GM19372 (cell line): ENCODE data around the gene FBLIM1.

Source experiments
- ATAC-seq: cut with Tn5 transposase; IDR thresholded peaks from one replicate; pipeline ENCODE4 v1.9.1; 2021; ENCODE audit warnings: mild to moderate bottlenecking, low read depth, moderate library complexity; ENCODE audit not compliant: unreplicated experiment

The FBLIM1 gene

DNA sequence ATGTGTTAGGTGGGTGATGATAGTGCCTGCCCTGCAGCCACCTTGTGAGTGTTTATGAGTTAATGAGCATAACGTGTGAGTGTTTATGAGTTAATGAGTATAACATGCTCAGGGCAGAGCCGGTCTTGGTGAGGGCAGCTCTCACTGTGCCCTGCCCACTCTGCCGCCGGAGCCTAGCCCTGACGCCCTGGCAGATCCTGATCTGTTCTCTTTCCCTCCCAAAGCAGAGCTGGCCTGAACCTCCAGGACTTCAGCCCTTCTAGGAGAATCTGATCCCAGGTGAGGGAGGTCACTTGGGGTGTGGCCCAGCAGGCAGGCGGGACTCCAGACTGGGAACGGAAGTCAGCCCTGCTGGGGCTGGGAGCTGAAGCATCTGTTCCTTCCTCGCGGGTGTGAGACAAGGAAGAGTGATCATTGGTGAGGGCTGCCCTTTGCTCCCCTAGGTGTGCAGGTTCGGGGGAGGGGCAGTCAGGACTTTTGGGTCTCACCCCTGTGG lies 5.7 kb downstream of the FBLIM1 start:
- ATAC-seq: no peak

DNA sequence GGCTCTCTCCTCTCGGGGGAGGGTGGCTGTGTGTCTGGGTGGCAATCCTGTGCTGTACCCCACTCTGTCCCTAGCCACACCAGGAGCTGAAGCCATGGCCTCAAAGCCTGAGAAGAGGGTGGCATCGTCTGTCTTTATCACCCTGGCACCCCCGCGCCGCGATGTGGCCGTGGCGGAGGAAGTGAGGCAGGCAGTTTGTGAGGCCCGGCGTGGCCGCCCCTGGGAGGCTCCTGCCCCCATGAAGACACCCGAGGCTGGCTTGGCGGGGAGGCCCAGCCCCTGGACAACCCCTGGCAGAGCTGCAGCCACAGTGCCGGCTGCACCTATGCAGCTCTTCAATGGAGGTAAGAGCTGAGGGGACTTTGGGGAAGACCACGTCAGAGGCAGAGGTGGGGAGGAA lies 6.3 kb downstream of the FBLIM1 start:
- ATAC-seq: no peak

DNA sequence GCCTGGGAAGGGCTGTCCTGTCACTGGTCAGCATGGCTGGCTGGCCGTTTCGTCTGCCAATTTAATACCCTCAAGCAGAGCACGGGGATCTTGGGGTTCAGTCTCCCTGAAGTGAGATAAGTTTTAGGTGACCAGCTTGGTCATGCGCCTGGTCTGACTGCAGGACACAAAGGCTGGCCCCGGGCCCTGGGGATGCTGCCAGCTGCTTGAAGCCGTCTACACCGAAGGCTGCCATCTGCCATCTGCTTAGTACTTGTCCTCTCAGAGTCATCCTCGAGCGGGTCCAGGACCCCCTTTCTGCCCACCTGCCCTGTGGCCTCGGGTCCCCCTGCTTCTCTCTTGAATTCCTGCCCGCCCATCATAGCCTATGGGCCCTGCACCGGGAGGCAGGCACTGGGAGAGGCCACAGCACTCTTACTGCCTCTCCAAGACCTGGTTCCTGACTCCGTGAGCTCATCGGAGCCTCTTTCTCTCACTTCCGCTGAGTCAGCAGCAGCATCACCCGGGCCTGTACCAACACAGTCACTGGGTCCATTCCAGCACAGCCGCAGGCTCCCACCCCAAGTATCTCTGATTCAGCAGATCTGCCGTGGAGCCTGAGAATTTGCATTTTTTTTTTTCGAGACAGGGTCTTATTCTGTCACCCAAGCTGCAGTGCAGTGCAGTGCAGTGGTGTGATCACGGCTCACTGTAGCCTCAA lies 7.0 kb downstream of the FBLIM1 start:
- ATAC-seq: no peak

DNA sequence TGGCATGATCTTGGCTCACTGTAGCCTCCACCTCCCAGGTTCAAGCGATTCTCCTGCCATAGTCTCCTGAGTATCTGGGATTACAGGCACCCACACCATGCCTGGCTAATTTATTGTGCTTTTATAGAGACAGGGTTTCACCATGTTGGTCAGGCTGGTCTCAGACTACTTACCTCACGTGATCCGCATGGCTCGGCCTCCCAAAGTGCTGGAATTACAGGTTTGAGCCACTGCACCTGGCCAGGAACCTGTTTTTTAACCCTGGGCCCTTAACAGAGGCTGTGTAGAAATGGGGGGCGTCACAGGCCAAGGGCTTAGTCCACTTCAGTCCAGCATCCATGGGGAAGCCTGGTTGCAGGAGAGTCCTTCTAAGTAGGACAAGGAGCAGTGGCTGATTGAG lies 9.3 kb downstream of the FBLIM1 start:
- no peak for ATAC-seq

DNA sequence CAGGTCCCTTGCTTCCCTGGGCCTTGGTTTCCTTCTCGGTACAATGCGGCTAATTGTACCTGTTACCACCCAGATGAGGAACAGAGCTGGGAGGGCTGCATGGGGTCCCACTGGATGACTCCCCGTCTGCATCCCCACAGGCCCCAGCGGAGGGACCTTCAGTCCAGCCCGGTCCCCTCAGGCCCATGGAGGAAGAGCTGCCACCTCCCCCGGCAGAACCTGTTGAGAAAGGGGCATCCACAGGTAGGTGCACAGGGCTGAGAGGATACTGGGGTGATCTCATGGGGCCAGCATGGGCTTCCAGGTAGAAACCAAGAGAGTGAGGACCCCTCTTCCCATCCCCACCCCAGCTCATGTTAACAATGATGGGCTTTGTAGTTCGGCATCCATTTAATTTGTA lies 9.8 kb downstream of the FBLIM1 start:
- no peak for ATAC-seq

DNA sequence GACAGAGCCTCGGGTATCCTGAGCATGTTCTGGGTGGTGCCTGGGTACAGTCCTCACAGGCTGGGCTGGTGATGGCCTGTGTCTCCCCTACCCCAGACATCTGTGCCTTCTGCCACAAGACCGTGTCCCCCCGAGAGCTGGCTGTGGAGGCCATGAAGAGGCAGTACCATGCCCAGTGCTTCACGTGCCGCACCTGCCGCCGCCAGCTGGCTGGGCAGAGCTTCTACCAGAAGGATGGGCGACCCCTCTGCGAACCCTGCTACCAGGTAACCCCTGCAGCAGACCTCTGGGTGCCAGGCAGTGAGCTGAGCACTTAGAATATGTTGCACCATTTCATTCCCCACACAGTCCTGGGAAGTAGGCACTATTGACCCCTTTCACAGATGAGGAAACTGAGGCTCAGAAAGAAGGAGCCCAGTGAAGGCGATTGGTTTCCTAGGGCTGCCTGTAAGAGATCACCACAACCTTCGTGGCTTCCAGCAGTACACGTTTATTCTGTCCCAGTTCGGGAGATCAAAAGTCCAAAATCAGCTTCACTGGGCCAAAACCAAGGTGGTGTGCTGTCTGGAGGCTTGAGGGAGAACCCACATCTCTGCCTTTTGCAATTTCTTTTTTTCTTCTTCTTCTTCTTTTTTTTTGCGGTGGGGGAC lies 11.8 kb downstream of the FBLIM1 start:
- no peak for ATAC-seq

DNA sequence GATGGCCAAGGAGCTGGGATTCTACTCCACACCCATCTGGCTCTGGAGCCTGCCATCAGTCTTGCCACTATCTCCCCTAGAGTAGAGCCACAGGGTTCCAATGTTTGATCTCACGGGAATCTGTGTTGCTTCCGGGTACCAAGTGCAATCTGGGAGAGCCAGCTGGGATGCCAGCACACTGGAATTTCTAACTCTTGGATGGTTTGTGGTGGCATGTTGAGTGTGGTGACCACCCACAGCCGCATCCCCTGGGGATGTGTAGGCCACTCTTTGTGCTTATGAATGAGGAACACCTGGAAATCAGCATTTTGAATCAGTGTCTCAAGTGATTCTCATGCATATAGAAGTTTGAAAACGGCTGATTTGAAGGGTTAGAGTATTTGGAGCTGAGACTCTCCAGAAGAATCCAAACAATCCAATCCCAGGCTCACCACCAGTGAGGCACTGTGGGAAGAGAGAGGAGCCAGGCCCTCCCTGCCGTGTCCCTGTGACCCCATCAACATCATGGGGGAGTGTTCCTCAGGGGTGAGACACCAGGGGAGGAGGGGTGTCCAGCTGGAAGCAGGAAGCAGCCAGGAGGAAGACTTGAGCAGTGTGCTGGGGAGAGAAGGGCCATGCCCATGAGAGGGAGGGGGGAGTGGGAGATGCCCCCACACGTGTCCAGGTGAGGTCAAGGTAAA lies 13.4 kb downstream of the FBLIM1 start:
- ATAC-seq: no peak

DNA sequence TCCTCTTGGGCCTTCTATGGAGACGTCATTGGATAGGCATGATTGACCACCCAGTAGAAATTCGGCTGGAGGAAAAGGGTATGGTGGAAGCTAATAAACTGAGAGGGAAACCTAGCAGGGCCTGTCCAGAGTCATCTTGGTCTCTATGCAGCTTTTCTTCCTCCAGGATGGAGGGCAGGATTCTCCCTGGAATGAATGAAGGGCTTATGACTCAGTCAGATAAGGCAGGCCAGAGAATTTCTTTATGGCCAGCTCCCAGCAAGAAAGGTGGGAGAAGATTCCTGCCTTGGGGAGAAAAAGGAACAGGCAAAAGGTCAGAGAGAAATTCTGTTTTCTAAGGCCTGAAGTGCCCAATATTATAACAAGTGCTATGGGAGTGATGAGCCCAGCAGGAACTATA lies 17.1 kb downstream of the FBLIM1 start:
- no peak for ATAC-seq

DNA sequence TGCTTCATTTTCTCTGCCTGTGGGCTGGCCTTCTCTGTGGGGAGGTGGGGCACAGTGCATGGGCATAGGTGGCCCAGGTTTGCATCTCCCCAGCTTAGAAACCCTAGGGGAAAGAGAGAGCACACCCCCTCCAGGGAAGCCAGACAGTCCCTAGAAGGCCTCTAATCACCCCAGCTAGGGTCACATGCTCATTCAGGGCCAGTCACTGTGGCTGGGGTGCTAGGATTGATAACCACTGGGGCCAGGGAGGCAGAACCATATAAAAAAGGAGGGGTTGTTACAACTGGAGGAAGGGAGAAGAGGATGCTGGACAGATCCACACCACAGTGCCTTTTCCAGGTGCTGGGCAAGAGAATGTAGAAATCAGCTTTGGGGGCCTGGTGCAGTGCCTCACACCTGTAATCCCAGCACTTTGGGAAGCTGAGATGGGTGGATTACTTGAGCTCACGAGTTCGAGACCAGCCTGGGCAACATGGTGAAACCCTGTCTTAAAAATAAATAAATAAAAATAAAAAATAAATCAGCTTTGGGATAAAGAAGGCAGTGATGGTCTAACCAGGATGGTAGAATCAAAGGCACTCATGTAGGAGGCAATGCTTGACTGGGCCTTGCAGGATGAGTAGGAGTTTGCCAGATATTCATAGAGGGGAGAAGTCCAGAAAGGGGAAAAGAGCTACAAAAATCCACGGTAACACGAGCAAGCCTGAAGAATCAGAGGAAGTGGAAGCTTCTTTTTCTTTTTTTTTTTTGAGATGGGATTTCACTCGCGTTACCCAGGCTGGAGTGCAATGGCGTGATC lies 19.5 kb downstream of the FBLIM1 start:
- ATAC-seq: no peak

DNA sequence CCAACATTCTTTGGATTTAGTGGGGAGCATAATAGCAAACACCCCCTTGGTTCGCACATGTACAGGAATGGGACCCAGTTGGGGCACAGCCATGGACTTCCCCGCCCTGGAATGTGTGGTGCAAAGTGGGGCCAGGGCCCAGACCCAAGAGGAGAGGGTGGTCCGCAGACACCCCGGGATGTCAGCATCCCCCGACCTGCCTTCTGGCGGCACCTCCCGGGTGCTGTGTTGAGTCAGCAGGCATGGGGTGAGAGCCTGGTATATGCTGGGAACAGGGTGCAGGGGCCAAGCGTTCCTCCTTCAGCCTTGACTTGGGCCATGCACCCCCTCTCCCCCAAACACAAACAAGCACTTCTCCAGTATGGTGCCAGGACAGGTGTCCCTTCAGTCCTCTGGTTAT lies 27.1 kb downstream of the FBLIM1 start:
- no peak for ATAC-seq

DNA sequence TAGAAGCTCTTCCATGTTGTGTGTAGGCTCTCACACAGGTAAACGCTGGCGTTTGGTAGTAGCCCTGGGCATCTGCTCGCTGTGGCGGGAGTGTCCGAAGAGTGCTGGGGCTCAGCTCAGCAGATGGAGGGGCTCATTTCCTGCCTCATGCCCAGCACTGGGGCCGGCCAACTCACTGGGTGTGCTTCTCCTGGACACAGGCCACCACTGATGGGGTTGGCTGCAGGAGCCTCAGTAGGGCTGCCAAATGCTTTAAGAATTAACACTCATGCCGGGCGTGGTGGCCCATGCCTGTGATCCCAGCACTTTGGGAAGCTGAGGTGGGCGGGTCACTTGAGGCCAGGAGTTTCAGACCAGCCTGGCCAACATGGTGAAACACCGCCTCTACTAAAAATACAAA lies 28.0 kb downstream of the FBLIM1 start:
- ATAC-seq: no peak

DNA sequence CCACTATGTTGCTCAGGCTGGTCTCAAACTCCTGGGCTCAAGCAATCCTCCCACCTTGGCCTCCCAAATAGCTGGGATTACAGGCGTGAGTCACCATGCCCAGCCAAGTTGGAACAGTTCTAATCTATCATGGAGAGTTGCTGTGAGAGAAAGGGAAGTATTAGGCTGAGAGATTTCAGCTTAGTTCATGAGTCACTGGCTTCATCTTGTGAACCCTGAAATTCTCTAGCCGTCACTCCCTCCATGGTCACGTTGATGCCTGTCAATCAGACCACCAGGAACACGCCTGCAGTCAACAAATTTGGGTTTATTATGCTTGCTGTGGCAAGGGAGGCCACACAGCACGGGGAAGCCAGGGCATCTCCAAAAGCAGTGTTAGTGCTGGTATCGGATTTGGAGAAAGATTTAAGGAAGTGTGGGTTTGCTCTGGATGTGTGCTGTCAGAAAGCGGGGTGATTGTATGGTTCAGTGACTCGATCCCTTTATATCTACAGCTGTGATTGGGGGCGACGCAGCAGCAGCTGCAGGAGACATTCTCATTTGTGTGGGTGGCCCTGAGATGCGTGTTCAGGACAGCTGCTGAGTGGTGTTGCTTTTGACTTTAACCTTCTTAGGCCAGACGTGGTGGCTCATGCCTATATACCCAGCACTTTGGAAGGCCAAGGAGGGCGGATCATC lies 30.2 kb downstream of the FBLIM1 start:
- ATAC-seq: no peak

DNA sequence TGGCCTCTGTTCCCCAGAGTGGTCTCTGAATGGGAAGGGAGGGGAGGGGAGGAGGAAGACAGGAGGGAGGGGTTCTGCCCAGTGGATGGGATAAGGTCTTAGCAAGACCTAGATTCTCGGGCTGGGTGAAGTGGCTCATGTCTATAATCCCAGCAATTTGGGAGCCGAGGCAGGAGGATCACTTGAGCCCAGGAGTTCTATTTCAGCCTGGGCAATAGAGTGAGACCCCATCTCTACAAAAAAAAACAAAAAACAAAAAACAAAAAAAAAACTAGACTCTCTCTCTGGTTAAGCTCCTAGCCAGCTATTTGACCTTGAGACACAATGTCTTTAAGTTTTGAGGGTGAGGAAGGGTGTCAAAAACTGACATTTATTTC lies 37.5 kb downstream of the FBLIM1 start:
- no peak for ATAC-seq

DNA sequence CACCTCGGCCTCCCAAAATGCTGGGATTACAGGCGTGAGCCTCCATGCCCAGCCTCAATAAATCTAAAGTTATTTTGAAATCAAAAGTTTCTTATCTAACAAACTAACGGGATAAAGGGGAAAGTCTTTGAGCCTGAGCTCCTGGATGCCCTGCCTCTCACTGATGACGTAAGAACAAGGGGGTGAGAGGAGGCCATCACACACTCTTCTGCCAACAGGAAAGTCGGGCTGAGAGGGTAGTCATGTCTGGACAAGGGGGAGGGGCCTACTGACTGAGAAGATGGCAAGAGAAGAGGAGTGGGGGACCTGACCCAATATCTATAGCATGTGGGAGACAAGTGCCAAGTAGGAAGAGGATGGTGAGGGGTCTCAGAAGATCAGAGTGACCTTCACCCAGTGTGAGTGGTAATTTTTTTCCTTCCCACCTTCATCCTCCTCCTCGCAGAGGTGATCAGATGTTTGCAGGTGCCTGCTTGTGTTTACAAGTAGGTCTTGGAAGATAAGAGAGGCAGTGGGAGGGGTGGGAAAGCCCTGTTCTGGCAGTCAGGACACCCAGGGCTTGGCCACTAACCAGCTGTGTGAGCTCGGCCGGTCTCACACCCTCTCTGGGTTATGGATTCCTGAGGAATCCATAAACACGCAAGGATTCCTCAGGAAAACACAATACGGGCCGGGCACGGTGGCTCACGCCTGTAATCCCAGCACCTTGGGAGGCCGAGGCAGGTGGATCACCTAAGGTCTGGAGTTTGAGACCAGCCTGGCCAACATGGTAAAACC lies 39.2 kb downstream of the FBLIM1 start:
- no peak for ATAC-seq

DNA sequence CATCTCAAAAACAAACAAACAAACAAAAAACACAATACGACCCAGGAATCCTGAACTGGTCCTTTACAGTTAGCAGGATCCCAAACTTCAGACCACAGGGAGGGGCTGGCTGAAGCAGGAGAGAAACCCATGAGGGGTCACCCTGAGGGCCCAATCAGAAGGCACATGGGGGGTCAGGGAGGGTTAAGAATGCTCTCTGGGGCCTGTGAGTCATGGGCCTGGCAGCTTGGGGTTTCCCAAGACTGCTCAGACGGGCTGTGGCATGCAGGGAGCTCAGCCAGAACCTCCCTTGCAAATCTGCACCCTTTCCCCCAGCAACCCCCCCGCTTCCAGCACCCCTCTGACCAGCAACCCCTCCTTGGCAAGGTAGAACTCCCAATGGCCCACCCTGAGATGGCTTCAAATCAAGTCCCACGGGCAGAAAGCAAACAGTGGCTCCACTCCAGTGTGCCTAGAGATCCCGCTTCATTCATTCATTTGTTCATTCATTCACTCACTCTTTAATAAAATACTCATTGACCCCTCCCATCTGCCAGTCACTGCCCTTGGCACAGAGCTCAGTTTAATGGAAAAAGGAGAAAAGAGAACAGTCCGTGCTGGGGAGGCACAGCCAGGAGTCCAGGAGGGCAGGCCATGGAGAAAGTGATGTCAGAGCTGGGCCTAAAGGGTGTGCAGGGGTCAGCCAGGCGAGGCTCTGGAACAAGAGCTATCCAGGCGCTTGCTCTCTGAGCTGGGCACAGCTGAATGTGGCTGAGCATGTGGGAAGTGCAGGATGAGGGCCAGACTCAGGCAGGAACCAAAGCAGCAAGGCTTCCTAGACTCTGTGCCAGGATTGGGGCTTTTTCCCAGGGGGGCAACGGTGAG lies 40.6 kb downstream of the FBLIM1 start:
- ATAC-seq: no peak

DNA sequence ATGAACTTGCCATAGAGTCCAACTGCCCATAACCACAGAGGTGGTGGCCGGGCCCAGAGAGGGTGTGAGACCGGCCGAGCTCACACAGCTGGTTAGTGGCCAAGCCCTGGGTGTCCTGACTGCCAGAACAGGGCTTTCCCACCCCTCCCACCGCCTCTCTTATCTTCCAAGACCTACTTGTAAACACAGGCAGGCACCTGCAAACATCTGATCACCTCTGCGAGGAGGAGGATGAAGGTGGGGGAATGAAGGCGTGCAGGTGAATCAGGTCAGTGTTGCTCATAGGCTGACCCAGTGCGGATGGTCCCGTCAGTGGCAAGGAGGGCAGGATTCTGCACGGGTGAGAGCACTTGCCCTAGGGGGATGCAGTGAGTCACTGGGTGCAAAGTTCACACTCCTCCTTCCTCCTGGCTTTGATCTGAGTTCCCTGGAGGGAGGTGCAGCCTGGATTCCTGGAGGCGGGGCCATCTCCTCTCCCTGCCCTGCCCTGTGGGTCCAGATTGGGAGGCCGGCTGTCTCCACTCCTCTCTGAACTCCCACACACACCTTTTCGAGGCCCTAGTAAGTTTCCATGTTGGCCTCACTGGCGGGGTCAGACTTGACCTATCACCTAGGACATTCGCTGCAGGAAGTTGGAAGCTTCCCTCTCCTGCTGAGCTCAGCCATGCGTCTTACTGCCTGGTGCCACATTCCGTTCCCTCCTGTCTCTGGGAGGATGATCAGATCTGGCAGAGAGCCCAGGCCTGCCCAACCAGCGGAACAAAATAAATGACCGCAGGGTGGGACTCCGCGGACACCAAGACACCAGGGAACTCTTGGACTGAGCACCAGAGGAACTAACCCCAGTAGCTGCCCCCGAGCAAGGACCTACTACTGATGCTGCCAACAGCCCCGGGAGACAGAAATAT lies 41.6 kb downstream of the FBLIM1 start:
- ATAC-seq: no peak

DNA sequence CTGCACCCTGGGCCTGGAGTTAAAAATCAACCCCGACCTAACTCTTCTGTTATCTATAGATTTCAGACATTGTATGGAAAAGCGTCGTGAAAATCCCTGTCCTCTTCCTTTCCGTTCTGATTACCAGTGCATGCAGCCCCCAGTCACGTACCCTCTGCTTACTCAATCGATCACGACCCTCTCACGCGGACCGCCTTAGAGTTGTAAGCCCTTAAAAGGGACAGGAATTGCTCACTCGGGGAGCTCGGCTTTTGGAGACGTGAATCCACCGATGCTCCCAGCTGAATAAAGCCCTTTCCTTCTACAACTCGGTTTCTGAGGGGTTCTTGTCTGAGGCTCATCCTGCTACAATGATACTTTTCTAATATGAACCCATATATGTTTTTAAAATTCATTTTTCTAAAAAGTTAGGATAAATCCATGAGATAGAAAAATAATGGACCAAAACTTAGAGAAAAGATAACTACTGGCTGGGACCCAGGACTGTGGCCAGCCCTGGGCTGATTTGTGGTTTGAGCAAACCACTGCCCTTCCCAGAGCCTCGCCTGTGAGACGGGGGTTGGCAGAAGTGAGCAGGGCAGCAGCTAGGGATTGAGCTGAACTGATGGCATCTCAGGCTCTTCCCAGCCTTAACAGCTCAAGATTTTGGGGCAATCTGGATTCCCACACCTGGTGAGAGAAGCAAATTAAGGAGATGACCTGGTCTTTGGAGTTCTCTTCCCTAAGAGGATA lies 43.8 kb downstream of the FBLIM1 start:
- no peak for ATAC-seq
